Measurements from ENCODE around the gene FBXO31.

FBXO31 gene

DNA sequence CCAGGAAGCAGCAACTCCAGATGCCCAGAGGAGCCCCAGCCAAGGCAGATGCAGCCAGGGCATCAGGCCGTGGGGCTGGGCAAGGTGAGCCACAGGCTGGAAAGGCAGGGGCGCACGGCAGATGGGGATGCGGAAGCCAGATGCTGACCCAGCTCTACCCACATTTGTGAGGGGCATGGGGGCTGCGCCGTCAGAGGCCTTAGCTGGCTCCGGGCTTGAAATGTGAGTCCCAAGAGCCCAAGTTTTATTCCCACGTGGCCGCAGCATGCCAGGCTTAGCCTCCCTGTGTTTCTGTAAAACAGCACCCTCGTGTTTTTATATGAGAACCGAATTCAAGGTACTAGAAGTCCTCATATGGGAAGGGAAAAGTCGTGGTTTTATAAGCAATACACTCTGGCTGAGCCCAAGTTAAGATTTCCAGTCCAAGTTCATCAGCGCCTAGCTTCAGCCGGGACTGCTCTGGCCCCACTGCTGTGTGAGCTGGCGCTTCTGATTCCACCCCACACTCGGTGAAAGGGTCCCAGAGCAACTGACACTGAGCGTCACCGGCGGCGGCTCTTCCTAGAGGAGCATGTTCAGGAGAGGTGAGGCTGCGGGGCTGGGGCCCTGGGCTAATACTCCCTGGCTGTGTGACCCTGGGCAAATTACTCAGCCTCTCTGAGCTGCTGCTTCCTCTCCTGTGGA lies 59.7 kb downstream of the FBXO31 start:
- no peak for DNase-seq

DNA sequence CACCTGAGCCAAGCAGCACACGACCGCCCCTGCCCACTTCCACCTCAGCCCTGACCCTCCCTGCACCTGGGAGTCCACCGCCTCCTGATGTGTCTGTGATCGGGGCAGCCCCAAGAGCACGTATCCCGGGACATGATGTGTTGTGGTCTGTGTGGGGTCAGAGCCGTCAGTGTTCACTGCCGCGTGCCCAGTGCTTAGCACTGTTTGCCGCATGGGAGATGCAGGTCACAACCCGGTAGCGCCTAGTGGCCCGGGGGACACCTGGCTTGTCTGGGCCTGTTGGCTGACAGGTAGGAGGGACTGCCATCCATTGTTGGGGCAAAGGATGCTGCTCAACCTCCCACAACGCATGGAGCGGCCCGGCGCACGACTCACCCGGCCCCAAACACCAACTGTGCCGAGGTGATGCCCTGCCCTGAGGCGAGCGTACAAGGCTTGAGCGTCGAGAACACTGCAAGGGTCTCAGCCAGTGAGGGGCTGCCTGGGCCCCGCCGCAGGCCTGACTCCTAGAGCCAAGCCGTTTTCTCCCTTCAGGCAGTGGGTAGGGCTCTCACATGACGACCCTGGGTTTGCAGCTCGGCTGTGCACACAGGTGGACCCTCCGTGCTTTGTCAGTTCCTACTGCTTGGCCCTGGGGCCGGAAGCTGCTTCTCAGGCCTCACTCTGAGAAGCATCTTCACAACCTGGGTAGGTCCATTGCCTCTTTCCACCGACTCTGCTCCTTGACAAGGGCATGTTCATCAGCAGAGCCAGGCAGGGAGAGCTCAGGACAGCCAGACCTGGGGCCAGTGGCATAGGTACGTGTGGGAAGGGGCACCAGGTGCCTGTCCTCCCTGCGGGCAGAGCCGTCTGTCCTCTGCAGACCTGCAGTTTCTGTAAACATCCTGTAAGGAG lies 60.5 kb downstream of the FBXO31 start:
- no peak for DNase-seq

DNA sequence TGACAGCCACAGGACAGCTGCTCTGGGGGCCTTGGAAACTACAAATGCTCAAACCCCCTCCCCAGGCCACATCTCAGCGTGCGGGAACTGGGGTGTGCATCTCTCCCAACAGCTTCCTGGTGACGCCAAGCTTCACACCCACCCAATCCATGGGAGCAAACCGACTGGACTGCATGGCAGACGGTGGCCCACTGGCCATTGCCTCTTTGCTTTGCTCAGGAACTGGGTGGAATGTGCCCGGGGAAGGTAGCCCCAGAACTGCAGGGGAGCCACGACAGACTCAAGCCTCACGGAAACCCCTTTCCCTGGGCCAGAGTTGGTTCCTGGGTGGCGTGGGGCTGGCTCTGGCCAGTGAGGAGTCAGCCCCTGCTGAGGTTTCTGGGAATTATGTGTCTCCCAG lies 61.2 kb downstream of the FBXO31 start:
- no peak for DNase-seq

DNA sequence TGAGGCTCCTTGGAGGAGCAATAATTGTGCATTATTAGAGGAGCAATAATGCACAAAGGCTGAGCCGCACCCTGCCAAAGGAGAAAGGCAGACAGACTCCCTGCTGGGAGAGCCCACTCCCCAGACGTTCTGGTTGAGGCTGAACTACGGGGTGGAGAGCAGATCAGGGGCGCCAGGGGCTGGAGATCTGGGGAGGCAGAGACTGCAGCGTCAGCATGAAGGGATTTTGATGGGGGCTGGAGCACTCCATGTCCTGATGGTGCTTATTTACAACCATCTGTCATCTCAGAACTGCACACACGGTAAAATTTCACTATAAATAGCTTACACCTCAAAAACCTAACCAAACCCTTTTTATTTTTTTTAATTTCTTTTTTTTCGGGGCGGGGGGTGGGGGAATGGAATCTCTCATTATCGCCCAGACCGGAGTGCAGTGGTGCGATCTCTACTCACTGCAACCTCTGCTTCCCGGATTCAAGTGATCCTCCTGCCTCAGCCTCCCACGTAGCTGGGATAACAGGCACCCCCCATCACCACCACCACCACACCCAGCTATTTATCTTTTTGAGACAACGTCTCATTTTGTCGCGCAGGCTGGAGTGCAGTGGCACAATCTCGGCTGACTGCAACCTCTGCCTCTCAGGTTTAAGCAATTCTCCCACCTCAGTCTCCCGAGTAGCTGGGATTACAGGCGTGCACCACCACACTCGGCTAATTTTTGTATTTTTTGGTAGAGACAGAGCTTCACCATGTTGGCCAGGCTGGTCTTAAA lies 62.1 kb downstream of the FBXO31 start:
- no peak for DNase-seq

DNA sequence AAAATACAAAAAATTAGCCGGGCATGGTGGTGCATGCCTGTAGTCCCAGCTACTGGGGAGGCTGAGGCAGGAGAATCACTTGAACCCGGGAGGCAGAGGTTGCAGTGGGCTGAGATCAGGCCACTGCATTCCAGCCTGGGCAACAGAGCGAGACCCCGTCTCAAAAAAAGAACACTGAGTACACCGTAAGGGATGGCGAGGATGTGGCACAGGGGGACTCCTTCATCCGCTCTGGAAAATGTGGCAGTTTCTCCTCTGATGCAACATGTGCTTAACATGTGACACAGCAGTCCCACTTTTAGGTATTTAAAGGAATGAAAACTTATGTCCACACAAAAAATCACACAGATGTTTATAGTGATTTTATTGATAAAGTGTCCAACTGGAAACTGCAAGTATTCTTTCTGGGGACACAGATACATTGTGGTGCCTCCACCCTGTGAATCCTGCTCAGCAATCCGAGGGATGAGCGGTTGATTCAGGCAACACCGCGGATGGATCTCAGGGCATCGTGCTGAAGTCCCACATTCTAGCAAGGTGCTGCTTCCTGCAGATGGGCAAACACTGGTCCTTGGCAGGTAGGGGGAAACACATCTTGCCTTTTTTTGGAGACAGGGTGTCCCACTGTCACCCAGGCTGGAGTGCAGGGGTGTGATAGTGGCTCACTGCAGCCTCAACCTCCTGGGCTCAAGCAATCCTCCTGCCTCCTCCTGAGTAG lies 62.9 kb downstream of the FBXO31 start:
- no peak for DNase-seq

DNA sequence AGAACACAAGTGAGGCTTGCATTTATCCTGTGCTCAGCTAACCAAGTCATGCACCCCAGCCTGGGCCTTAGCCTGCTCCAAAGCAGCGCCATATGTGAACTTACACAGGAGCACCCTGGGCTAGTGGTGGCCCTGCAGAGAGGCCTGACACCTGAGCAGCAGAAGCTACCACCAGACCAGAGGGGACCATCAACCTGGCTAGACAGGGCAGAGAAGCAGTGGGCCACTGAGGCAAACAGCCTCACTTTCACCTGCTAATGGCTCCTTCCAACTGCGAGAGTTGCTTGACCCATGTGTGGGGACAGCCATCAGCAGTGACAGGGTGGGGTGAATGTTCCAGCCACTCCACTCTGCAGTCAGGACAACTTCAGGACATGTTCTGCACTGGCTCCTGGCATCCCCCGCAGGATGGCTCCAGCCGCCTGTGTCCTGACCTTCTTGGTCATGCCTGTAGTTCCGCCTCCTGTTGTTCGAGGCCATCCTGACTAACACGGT lies 63.5 kb downstream of the FBXO31 start:
- DNase-seq, result no peak

DNA sequence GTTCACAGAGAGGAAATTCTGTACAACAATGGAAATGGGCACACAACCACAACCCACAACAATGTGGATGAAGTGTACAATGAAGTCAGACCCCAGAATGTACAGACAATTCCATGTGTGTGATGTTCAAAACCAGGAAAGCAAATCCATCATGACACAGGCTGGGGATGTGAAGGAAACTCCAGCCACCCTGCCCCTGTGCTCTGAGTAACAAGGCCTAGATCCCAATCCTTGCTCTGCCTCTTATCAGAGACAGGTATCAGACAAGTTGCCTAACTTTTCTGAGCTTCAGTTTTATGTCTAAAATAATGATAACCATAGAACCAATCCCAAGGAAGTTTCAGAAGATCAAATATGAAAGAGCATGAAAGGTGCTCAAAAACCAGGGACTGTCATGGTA lies 64.6 kb downstream of the FBXO31 start:
- no peak for DNase-seq

DNA sequence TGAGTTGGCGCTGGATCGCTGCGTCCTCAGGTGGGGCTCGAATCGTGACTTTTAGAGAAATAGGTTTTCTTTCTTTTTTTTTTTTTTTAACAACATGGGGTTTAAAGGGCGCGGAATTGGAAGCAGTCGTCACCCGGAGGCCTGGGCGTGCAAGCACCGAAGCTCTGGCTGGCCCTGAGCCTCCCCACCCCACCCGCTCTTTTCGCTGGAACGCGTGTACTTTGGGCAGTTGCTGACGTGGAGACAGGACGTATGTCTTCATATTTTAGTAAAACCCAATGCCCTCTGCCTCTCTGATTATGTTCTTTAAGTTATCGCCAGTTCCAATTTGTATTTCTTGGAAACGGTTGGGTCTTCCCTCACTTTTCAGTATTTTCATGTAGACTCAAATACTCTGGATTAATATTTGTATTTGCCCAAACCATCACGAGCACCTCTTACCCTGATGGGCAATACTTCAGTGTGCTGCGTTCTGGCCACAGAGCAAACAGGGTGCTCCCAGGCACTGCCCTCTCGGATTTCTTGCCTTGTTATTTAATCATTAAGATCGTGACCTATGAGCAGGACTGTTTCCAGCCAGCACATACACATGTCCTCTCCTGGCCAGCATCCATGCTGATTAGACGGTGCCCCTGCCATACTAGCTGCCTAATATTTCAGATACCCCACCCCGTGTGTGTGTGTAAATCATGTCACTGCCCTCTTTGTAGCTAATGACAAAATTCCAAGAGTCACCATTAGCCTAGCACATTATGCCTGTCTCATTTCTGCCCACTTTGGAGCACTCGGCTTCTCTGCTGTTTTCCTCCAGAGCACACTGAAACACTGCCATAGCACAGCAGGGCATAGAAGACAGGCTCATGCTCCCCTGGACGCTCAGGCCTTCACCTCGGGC lies 65.6 kb downstream of the FBXO31 start:
- peak; percentile 52 for DNase-seq

DNA sequence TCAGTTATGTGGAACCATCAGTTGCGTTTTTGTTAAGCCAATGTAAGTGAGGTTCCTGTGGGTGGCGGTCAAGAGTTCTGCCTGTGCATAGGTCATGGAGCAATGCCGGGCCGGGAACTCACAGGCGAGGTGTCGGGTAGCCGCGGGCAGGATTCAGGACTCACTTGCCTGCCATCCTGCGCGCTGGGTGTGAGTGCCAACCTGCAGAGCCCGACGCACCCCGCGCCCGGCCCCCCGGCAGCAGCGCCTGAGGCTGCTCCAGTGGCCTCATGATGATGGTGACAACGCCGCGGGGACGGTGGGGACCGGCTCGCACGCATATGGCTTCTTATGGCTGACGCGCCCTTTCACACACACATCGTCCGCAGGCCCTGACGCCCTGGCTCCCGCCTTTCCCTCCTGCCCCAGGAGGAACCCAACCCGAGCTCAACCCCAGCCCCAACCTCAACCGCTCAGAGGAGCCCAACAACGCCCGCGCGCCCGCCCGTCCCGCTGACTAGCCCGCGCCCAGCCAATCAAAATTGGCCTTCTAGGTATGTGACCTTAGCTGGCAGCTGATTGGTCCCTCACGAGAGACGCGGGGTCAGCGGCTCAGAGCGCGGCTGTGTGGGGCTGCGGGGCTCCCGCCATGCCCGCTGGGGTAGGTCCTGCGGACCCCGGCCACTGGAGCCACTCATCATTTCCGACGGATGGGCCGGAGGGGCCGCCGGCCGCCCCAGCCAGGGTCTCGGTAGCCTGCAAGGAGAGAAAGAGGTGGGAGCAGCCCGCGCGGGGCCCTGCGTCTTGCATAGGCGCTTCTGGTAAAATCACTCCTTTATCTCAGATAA lies 66.4 kb downstream of the FBXO31 start, which contains the start of gene C16orf95:
Gene C16orf95, minus strand, starts transcription at position 470 of the 827 bp plus-strand sequence. Its CDS starts 150 bp downstream, at position 320.
- peak; percentile 96 for DNase-seq

DNA sequence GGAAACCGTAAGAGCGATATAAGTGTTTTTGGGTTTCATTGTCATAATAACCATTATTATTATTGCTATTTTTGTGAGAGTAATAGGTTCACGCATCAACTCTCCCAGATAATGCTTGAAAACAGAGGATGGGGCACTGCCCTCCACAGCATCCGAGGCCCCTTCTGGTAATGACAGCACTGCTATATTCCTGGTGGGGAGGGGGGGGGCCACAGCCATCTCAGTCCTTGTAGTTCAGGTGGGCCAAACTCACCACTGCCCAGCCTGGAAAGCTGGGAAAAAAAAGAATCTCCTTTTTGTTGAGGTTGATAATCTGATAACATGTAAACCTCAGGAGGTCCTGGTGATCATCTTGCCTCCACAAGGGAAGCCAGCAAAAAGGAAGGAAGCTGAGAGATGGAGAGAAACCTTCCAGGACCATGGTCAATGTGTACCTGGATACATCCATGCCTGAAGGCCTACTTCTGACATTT lies 67.1 kb downstream of the FBXO31 start:
- DNase-seq, result no peak

DNA sequence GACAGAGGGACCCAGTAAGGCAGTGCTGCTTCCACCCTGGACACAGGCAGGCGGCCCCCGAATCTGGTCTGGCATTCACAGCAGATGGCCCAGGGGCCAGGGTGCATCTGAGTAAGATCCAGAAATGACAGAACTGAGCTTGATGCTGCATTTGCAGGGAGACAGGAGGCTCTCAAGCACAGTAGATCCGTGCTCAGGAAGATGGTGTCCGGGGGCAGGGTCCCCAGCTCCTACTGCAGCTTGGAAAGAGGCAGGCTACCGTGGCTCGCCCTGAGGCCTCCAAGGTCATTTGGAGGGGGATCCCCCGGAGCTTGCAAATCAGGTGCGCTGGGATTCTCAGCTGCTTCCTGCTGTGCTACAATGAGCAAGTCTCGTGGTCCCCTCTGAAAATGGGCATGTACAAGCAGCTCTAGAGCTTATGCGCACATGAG lies 68.6 kb downstream of the FBXO31 start:
- DNase-seq, result no peak

DNA sequence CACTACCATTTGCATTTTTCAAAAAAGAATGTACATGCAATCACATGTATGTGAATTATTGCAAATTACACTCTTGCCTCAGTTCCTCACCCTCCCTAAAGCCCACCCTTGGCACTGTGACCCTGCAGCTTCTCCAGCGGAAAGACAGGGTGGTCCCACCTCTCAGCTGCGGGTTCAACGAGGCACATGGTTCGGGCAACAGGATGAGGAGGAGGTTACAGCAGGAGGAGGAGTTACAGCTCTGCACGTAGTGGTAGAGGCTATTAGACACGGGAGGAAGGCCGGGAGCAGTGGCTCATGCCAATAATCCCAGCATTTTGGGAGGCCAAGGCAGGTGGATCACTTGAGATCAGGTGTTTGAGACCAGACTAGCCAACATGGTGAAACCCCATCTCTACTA lies 71.6 kb downstream of the FBXO31 start:
- DNase-seq, result no peak

DNA sequence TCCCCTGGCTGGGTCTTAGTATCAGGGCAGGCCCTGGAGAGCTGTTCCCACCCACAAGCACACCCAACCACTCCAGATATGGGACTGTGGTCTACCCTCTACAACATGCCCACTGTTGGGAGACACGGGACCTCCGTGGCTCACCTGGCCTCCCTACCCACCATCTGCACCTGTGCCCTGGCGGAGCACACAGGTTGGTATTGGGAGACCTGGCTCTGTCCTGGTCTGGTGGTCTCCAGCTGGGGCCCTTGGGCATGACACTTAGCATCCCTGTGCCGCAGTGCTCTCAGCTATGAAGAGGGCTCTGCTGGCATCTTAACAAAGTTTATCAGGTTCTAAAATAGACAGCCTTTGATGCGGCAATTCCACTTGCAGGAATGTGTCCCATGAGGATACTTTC lies 72.2 kb downstream of the FBXO31 start:
- no peak for DNase-seq

DNA sequence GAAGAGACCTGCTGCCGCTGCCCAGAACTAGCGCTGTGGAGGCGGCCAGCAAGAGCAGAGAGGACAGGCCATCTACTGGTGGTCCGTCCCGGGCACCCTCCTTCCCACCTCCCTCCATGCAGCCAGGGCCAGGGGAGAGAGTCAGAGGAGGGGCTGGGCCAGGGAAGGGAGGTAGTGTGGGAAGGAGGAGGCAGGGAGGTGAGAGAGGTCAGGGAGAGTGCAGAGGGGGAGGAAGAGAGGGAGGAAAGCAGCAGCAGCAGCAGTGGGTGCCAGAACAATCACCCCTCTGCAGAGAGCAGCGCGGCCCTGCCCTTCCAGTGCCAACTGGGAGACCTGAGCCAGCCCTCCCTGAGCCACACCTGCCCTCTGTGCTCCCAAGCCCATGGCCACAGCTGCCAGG lies 73.0 kb downstream of the FBXO31 start:
- DNase-seq, result no peak

DNA sequence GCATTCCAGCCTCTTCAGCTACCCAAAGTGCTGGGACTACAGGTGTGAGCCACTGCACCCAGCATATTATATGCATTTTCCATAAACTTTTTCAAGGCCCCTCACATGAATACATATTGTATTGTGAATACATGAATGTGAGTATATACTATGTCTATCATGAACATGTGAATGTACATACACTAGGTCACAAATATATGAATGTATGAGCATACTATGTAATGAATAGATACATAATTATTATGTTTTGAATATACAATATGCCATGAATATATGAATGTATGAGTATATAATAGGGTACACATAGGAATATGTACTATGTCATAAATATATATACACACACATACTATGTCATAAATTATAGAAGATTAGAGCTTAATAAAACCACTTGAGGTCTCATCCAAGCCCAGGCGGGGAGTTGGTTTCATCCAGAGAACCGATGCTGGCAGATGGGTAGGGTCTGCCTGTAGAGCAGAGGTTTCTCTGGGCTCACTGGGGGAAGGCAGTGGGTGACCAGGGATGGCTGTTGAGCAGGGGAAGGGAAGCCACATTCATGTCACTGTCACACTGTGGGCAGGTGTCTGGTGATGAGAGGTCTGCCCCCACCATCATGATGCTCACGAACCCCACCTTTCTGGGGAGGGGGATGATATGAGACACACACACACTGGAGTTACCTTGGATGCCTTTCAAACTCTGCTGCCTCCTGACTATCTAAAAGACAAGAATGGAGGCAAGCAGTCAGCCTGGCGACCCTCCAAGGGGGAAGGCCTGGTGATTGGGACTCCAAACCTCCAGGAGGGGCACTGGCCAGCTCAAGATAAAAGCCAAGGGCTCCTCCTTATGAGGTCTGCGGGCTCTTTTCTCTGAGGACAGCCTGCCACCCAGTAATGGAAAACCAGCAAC lies 73.7 kb downstream of the FBXO31 start:
- DNase-seq, result no peak

DNA sequence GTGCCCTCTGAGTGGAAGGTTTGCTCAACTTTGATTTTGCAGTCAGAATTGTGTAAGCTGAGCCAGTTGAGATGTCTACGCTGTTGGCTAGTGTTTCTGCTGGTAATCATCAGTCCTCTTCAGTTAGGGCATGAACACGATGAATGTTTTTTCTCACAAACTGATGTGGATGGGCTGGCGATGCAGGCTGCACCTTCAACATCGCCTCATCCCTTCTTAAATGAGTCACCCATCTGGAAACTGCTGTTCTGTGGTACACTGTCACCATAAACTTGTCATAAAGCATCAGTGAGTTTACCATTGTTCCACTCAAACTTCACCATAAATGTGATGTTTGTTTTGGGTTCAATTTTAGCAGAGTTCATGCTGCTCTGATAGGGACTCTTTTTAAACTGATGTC lies 74.8 kb downstream of the FBXO31 start:
- no peak for DNase-seq

DNA sequence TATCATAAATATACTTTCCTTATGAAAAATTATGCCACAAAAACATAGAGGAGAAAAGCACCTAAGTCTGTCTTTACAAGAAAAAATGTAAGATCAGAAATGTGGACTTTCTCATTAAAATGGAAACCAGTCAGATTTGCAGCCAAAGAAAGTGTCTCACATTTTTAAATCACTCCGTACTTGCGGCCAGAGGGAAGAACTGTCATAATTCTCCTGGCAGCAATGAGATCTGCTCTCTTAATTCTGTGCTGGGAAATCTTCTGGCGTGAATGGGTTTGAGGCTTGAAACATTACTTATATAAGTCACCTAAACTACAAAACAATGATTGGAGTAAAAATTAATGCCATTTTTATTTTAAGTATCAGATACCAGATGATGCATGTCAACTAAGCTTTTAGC lies 77.1 kb downstream of the FBXO31 start:
- no peak for DNase-seq

DNA sequence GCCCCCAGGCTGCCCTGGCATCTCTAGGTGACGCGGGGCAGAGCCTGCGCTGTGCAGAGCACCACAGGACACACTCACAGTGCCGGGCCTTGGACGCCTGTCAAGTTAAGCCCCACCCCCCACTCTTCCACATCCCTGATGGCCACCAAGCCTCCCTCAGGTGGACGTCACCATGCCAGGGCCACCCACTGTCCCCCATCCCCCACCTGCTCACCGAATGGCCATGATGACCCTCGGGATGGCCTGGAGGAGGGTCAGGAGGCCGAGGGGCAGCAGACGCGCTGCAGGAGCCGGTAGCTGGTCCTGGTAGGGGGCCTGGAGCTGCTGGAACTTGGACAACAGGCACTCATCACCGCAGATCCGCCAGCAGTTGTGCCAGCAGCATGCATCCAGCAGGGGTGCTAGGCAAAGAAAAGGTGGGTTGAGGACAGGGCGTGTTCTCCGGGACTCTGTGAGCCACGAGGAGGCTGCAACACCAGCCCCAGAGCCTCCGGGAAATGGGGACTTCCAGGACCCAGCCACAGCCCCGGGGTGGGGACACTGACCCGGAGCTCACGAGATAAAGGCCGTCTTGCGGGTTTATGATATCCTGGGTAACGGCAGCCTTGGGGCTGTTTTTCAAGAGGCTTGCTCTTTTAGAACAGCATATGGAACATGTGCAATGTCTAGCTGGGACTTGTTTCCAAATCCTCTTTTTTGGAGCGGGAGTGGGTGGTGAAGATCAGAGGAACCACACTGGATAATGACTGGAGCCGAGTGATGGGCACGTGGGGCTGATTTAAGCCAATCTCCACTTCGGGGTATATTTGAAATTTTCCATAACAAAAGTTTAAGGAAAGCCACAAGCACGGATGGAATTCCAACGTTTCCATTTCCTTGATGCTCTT lies 77.8 kb downstream of the FBXO31 start:
- no peak for DNase-seq

Measured in activated naive CD4-positive, alpha-beta T cell treated with Interleukin-2 at 50 U/mL for 16 hours (primary cell).